HCT116 (cell line): ENCODE results near the gene TRMU. TPM values are rescaled to one million over a fixed set of nuclear protein-coding genes. Genes with fewer than 3 reads are reported as not detected.

ENCODE experiments used
- ATAC-seq: fragments of 200-7000 bp; cut with Tn5 transposase; 2 replicates; pipeline ENCODE4 v1.9.1; 2020; ENCODE audit warnings: mild to moderate bottlenecking, moderate library complexity
- BruUV-seq: library from RNA; stranded (reverse); fragments of 400-500 nt; replicated peaks from 2 replicates; lab custom pipeline; 2021; lab: Mats Ljungman, UMichigan
- CTCF ChIA-PET: fragments of 300-600 bp; sonication (Branson Sonifier 250); formaldehyde crosslinking; loops from one replicate; lab custom pipeline; 2021; ENCODE audit warnings: antibody characterized with exemption; lab: Charles Lee
- POLR2A ChIA-PET: fragments of 300-600, 350-600 bp; sonication (Branson Sonifier 250); formaldehyde crosslinking; loops from one replicate; lab custom pipeline; 2021; ENCODE audit warnings: antibody characterized with exemption; lab: Charles Lee
- RAD21 ChIA-PET, 2 experiments: fragments of 300-600 bp; sonication (Branson Sonifier 250); formaldehyde crosslinking; loops; one replicate each; lab custom pipeline; 2023; ENCODE audit warnings: low total read pairs in 2 of 2; ENCODE audit not compliant: uncharacterized antibody in 2 of 2, unreplicated experiment in 2 of 2, low non-redundant PET in 1 of 2; lab: Charles Lee
- DNase-seq: peaks from one replicate; pipeline ENCODE4 v3.0.0-alpha.2; 2010; ENCODE audit warnings: low read depth, low spot score
- H2AFZ ChIP-seq: fragments of 200-600 bp; shearing (Covaris generic), sonication (generic); 2 replicates; pipeline ENCODE4 v1.6.1; 2017; ENCODE audit warnings: low read depth, mixed run types, mixed read lengths, antibody characterized with exemption, low read length; ENCODE audit not compliant: poor library complexity, severe bottlenecking
- H3K27ac ChIP-seq: 2 replicates; pipeline ENCODE4 v1.5.1; 2012; ENCODE audit warnings: low read depth, low read length
- H3K27me3 ChIP-seq: fragments of 200-600 bp; sonication (generic); 2 replicates; pipeline ENCODE4 v1.6.1; 2016; ENCODE audit warnings: mixed run types, low read length, mixed read lengths; ENCODE audit not compliant: insufficient read depth
- H3K36me3 ChIP-seq, 2 experiments: fragments of 200-500 bp in 1 of 2; fragments of 200-600 bp in 1 of 2; sonication (Bioruptor generic) in 1 of 2; sonication (generic) in 1 of 2; 2 replicates each; pipeline versions ENCODE4 v1.5.1 to v1.6.1; 2014 to 2016; ENCODE audit warnings: low read length in 2 of 2, inconsistent platforms in 1 of 2, mixed read lengths in 1 of 2, mixed run types in 1 of 2; ENCODE audit not compliant: insufficient read depth in 2 of 2, control insufficient read depth in 1 of 2
- H3K4me1 ChIP-seq, 2 experiments: fragments of 200-600 bp in 1 of 2; sonication (generic) in 1 of 2; 2 replicates each; pipeline versions ENCODE4 v1.5.1 to v1.6.1; 2012 to 2017; ENCODE audit warnings: low read length in 2 of 2, inconsistent platforms in 1 of 2, mild to moderate bottlenecking in 1 of 2, mixed read lengths in 1 of 2, mixed run types in 1 of 2, moderate library complexity in 1 of 2; ENCODE audit not compliant: insufficient read depth in 2 of 2, control insufficient read depth in 1 of 2
- H3K4me2 ChIP-seq: fragments of 200-600 bp; sonication (generic); 2 replicates; pipeline ENCODE4 v1.6.1; 2017; ENCODE audit warnings: mixed run types, low read length, mixed read lengths
- H3K4me3 ChIP-seq, 2 experiments: fragments of 200-600 bp in 1 of 2; sonication (generic) in 1 of 2; replicated peaks in 1 of 2; 2 replicates each; pipeline ENCODE4 v1.5.1; 2011 to 2016; ENCODE audit warnings: low read length in 2 of 2, control low read depth in 1 of 2, low read depth in 1 of 2, mild to moderate bottlenecking in 1 of 2, mixed read lengths in 1 of 2, mixed run types in 1 of 2
- H3K79me2 ChIP-seq: fragments of 200-600 bp; sonication (generic); 2 replicates; pipeline ENCODE4 v1.6.1; 2017; ENCODE audit warnings: mild to moderate bottlenecking, mixed run types, low read length, moderate library complexity, mixed read lengths; ENCODE audit not compliant: insufficient read depth
- H3K9ac ChIP-seq: fragments of 200-600 bp; sonication (generic); 2 replicates; pipeline ENCODE4 v1.6.1; 2016; ENCODE audit warnings: low read length, mixed read lengths
- H3K9me2 ChIP-seq: fragments of 200-600 bp; sonication (generic), shearing (Covaris generic); 2 replicates; pipeline ENCODE4 v1.6.1; 2017; ENCODE audit warnings: mixed run types, mild to moderate bottlenecking, moderate library complexity; ENCODE audit not compliant: insufficient read depth
- H3K9me3 ChIP-seq, 2 experiments: fragments of 200-500 bp in 1 of 2; fragments of 200-600 bp in 1 of 2; sonication (Bioruptor generic) in 1 of 2; sonication (generic) in 1 of 2; 2 replicates each; pipeline ENCODE4 v1.6.1; 2014 to 2017; ENCODE audit warnings: low read length in 2 of 2, mixed read lengths in 2 of 2, inconsistent platforms in 1 of 2, low read depth in 1 of 2, mild to moderate bottlenecking in 1 of 2, mixed run types in 1 of 2, moderate library complexity in 1 of 2; ENCODE audit not compliant: control insufficient read depth in 1 of 2, insufficient read depth in 1 of 2
- H4K20me1 ChIP-seq: fragments of 200-600 bp; sonication (generic), shearing (Covaris generic); 2 replicates; pipeline ENCODE4 v1.6.1; 2017; ENCODE audit warnings: mixed run types, mild to moderate bottlenecking, moderate library complexity; ENCODE audit not compliant: insufficient read depth
- CBX3 ChIP-seq: IDR thresholded peaks from 2 replicates; pipeline ENCODE4 v1.6.1; 2012; ENCODE audit warnings: low read depth
- CEBPB ChIP-seq: IDR thresholded peaks from 2 replicates; pipeline ENCODE4 v1.6.1; 2012; ENCODE audit warnings: low read depth
- EGR1 ChIP-seq: IDR thresholded peaks from 2 replicates; pipeline ENCODE4 v1.6.1; 2012; ENCODE audit warnings: low read depth
- ELF1 ChIP-seq: IDR thresholded peaks from 2 replicates; pipeline ENCODE4 v1.6.1; 2012; ENCODE audit warnings: low read depth, borderline replicate concordance
- EZH2 ChIP-seq: fragments of 200-600 bp; sonication (generic); IDR thresholded peaks from 2 replicates; pipeline ENCODE4 v1.6.1; 2017; ENCODE audit warnings: antibody characterized with exemption, mixed run types
- EZH2phosphoT487 ChIP-seq: fragments of 200-600 bp; IDR thresholded peaks from 2 replicates; pipeline ENCODE4 v1.6.1; 2018; ENCODE audit warnings: antibody characterized with exemption, borderline replicate concordance
- FOSL1 ChIP-seq: IDR thresholded peaks from 2 replicates; pipeline ENCODE4 v1.6.1; 2012; ENCODE audit warnings: low read depth
- JUND ChIP-seq: IDR thresholded peaks from 2 replicates; pipeline ENCODE4 v1.6.1; 2012
- POLR2AphosphoS5 ChIP-seq: IDR thresholded peaks from 2 replicates; pipeline ENCODE4 v1.6.1; 2011; ENCODE audit warnings: mild to moderate bottlenecking, low read depth, low read length, moderate library complexity
- RAD21 ChIP-seq: IDR thresholded peaks from 2 replicates; pipeline ENCODE4 v1.6.1; 2012; ENCODE audit warnings: low read depth, mild to moderate bottlenecking
- SIN3A ChIP-seq: IDR thresholded peaks from 2 replicates; pipeline ENCODE4 v1.6.1; 2012; ENCODE audit warnings: low read depth
- SP1 ChIP-seq: IDR thresholded peaks from 2 replicates; pipeline ENCODE4 v1.6.1; 2012; ENCODE audit warnings: low read depth
- SRF ChIP-seq: IDR thresholded peaks from 2 replicates; pipeline ENCODE4 v1.6.1; 2012; ENCODE audit warnings: low read depth
- TCF7L2 ChIP-seq: IDR thresholded peaks from 2 replicates; pipeline ENCODE4 v1.7.0; 2011; ENCODE audit warnings: borderline replicate concordance, inconsistent platforms; ENCODE audit not compliant: insufficient read depth, insufficient read length; ENCODE audit errors: extremely low read depth
- YY1 ChIP-seq: IDR thresholded peaks from 2 replicates; pipeline ENCODE4 v1.6.1; 2011; ENCODE audit warnings: low read length, low read depth, moderate library complexity, mild to moderate bottlenecking; ENCODE audit not compliant: insufficient replicate concordance; ENCODE audit errors: extremely low read depth
- ZNF274 ChIP-seq: fragments of 200-500 bp; sonication (Bioruptor generic); IDR thresholded peaks from 2 replicates; pipeline ENCODE4 v1.6.1; 2014; ENCODE audit warnings: mild to moderate bottlenecking, low read depth, low read length, inconsistent platforms
- intact Hi-C: fragments of 100-400 bp; cut with micrococcal nuclease; formaldehyde crosslinking; loops from 2 replicates; pipeline ENCODE4 v1.10.0; 2022
- total RNA-seq: library from RNA; stranded (reverse); gene quantifications from one replicate; pipeline ENCODE4 v1.2.1, GENCODE V29; 2021; ENCODE audit not compliant: unreplicated experiment
- TF ChIP-seq, protein P1 (sequence below): IDR thresholded peaks from 2 replicates; pipeline ENCODE4 v1.6.1; 2012
- TF ChIP-seq, protein P2 (sequence below), 3 experiments: fragments of 200-600 bp in 1 of 3; sonication (generic) in 1 of 3; IDR thresholded peaks in 2 of 3; conservative IDR thresholded peaks in 1 of 3; 2 replicates each; pipeline ENCODE4 v1.5.1; 2012 to 2017; ENCODE audit warnings: low read depth in 2 of 3, low read length in 2 of 3, antibody characterized with exemption in 1 of 3, borderline replicate concordance in 1 of 3, control low read depth in 1 of 3, mild to moderate bottlenecking in 1 of 3, mixed read lengths in 1 of 3, mixed run types in 1 of 3, moderate library complexity in 1 of 3; ENCODE audit not compliant: insufficient read depth in 1 of 3
- TF ChIP-seq, protein P3 (sequence below): IDR thresholded peaks from 2 replicates; pipeline ENCODE4 v1.6.1; 2011; ENCODE audit warnings: mild to moderate bottlenecking, low read length, moderate library complexity; ENCODE audit not compliant: insufficient replicate concordance; ENCODE audit errors: extremely low read depth

The TRMU gene
- total RNA-seq, 1 experiment from 2014 or later = 65.4 TPM

DNA sequence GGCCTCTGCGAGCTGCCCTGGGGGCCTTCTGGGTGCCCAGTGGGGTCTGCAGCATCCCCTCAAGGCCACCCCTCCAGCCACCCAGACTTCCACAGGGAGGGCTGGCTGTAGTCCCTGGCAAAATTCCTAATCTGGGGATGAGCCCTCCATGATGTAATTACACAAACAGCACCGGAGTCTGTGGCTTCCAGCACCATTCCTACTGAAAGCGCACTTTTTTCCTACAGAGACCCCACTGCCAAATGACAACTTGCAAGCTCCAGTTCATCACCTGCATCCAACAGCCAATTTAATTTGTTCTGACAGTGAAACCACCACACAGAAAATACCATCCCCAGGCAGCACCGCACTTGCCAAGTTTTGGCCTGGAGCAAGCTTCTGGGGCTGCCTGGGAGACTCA, 70.4 kb downstream of the TRMU start:
- Histone ChIP-seq H3K79me2 (no peaks in the 10 kb centered on the region), H3K27me3 (no peaks in the 10 kb centered on the region), H3K4me3 (no peak overlapping the region), H3K36me3 (no peaks in the 10 kb centered on the region), H3K9ac (no peak overlapping the region), H2AFZ (no peak overlapping the region), H3K4me2 (no peak overlapping the region), H3K9me2 (no peaks in the 10 kb centered on the region)
- CTCF ChIA-PET = no interaction called here
- TF ChIP-seq ELF1 (no peak), ZNF274 (no peak), SIN3A (no peak), EZH2 (no peak), SP1 (no peak), CBX3 (no peak), SRF (no peak), POLR2AphosphoS5 (no peak), TCF7L2 (no peak), CEBPB (no peak), FOSL1 (no peak), EZH2phosphoT487 (no peak), JUND (no peak), EGR1 (no peak), RAD21 (no peak), YY1 (no peak)
- TF ChIP-seq, protein P1, sequence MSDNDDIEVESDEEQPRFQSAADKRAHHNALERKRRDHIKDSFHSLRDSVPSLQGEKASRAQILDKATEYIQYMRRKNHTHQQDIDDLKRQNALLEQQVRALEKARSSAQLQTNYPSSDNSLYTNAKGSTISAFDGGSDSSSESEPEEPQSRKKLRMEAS = no peak
- TF ChIP-seq, protein P2, sequence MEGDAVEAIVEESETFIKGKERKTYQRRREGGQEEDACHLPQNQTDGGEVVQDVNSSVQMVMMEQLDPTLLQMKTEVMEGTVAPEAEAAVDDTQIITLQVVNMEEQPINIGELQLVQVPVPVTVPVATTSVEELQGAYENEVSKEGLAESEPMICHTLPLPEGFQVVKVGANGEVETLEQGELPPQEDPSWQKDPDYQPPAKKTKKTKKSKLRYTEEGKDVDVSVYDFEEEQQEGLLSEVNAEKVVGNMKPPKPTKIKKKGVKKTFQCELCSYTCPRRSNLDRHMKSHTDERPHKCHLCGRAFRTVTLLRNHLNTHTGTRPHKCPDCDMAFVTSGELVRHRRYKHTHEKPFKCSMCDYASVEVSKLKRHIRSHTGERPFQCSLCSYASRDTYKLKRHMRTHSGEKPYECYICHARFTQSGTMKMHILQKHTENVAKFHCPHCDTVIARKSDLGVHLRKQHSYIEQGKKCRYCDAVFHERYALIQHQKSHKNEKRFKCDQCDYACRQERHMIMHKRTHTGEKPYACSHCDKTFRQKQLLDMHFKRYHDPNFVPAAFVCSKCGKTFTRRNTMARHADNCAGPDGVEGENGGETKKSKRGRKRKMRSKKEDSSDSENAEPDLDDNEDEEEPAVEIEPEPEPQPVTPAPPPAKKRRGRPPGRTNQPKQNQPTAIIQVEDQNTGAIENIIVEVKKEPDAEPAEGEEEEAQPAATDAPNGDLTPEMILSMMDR (IDR thresholded peaks at IDR 0.05 in 2 of 3, conservative IDR thresholded peaks at IDR 0.05 in 1 of 3; ENCODE audit: borderline replicate concordance in 1 of 3, insufficient read depth in 1 of 3, low read depth in 2 of 3, low read length in 2 of 3) = no peak
- TF ChIP-seq, protein P3, sequence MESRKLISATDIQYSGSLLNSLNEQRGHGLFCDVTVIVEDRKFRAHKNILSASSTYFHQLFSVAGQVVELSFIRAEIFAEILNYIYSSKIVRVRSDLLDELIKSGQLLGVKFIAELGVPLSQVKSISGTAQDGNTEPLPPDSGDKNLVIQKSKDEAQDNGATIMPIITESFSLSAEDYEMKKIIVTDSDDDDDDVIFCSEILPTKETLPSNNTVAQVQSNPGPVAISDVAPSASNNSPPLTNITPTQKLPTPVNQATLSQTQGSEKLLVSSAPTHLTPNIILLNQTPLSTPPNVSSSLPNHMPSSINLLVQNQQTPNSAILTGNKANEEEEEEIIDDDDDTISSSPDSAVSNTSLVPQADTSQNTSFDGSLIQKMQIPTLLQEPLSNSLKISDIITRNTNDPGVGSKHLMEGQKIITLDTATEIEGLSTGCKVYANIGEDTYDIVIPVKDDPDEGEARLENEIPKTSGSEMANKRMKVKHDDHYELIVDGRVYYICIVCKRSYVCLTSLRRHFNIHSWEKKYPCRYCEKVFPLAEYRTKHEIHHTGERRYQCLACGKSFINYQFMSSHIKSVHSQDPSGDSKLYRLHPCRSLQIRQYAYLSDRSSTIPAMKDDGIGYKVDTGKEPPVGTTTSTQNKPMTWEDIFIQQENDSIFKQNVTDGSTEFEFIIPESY = no peak
- TF ChIP-seq, all 23 proteins: peak for 0
- intact Hi-C loops = loop anchor here (2.0 kb wide), 1 partner anchor 25 kb away; no protein-coding TSS in a partner anchor
- ChIA-PET POLR2A (no interaction called here), RAD21 (no interaction called here)
- H3K9me3 ChIP-seq = no peaks in the 10 kb centered on the region
- H3K27ac ChIP-seq = no peak overlapping the region
- no peaks in the 10 kb centered on the region for H4K20me1 ChIP-seq
- DNase-seq (no peak), ATAC-seq (no peak)
- BruUV-seq = no TSS peak
- no peaks in the 10 kb centered on the region for H3K4me1 ChIP-seq
